A549 (cell line): Measurements from ENCODE around the gene MLPH. TPM values are rescaled to one million over a fixed set of nuclear protein-coding genes. Genes with fewer than 3 reads are reported as not detected.

Experiments
- ATAC-seq, 2 experiments: fragments of 200-7000 bp in 1 of 2; fragments of >200 bp in 1 of 2; cut with Nextera tagmentation in 1 of 2; cut with Tn5 transposase in 1 of 2; 3 replicates each; pipeline versions ENCODE4 v1.8.0 to v1.9.1; 2018 to 2020; ENCODE audit warnings: mild to moderate bottlenecking in 1 of 2, moderate library complexity in 1 of 2
- CTCF ChIA-PET: fragments of 300-600 bp; sonication (Branson Sonifier 250); formaldehyde crosslinking; extraction: SDS; loops from one replicate; lab custom pipeline; 2021; ENCODE audit warnings: antibody characterized with exemption, inconsistent platforms; lab: Yijun Ruan, JAX
- POLR2A ChIA-PET: fragments of 350-600 bp; formaldehyde crosslinking; extraction: SDS; loops from one replicate; lab custom pipeline; 2021; ENCODE audit warnings: antibody characterized with exemption, inconsistent platforms; lab: Yijun Ruan, JAX
- DNase-seq, 2 experiments: peaks; one replicate each; pipeline versions ENCODE4 v3.0.0 to v3.0.0-alpha.2; 2011 to 2016; ENCODE audit warnings: low read depth in 1 of 2, low spot score in 1 of 2
- FAIRE-seq: peaks from 2 replicates; lab custom pipeline; 2011; peaks lifted over from hg19 to GRCh38; lab: Jason Lieb, UNC
- H3K27ac ChIP-seq, 2 experiments: fragments of >200 bp; sonication (Bioruptor Twin); formaldehyde crosslinking; 3 replicates each; pipeline ENCODE4 v1.5.1; 2016 to 2017
- H3K4me1 ChIP-seq: fragments of >200 bp; sonication (Bioruptor Twin); formaldehyde crosslinking; 3 replicates; pipeline ENCODE4 v1.6.1; 2016
- H3K4me2 ChIP-seq: fragments of >200 bp; sonication (Bioruptor Twin); formaldehyde crosslinking; 3 replicates; pipeline ENCODE4 v1.6.1; 2016
- H3K4me3 ChIP-seq: fragments of >200 bp; sonication (Bioruptor Twin); formaldehyde crosslinking; 3 replicates; pipeline ENCODE4 v1.5.1; 2016
- H3K9me3 ChIP-seq: fragments of >200 bp; sonication (Bioruptor Twin); formaldehyde crosslinking; 3 replicates; pipeline ENCODE4 v1.6.1; 2016
- CBX8 ChIP-seq: fragments of 200-600 bp; sonication (generic); IDR thresholded peaks from 2 replicates; pipeline ENCODE4 v1.6.1; 2016
- CHD2 ChIP-seq: fragments of 150-350 bp; IDR thresholded peaks from 2 replicates; pipeline ENCODE4 v1.6.1; 2014; ENCODE audit warnings: low read length; ENCODE audit not compliant: partially characterized antibody
- EP300 ChIP-seq, 2 experiments: fragments of >200 bp; sonication (Bioruptor Twin); formaldehyde crosslinking; IDR thresholded peaks; 2 replicates in 1 of 2; 3 replicates in 1 of 2; pipeline ENCODE4 v1.6.1; 2016 to 2017
- ESRRA ChIP-seq: fragments of 150-350 bp; IDR thresholded peaks from 2 replicates; pipeline ENCODE4 v1.6.1; 2014; ENCODE audit warnings: mild to moderate bottlenecking, low read length, borderline replicate concordance
- HDAC2 ChIP-seq: fragments of 200-600 bp; sonication (generic); IDR thresholded peaks from 2 replicates; pipeline ENCODE4 v1.6.1; 2016
- JUN ChIP-seq, 2 experiments: fragments of >200 bp; sonication (Bioruptor Twin); formaldehyde crosslinking; IDR thresholded peaks; 2 replicates in 1 of 2; 3 replicates in 1 of 2; pipeline ENCODE4 v1.6.1; 2016 to 2017
- JUNB ChIP-seq: fragments of >200 bp; sonication (Bioruptor Twin); formaldehyde crosslinking; IDR thresholded peaks from 2 replicates; pipeline ENCODE4 v1.6.1; 2016
- NR3C1 ChIP-seq: fragments of >200 bp; sonication (Bioruptor Twin); formaldehyde crosslinking; IDR thresholded peaks from 3 replicates; pipeline ENCODE4 v1.6.1; 2017
- PHF8 ChIP-seq: fragments of 200-600 bp; sonication (generic); IDR thresholded peaks from 2 replicates; pipeline ENCODE4 v1.6.1; 2016; ENCODE audit warnings: low read depth, mild to moderate bottlenecking, antibody characterized with exemption, moderate library complexity, borderline replicate concordance
- RFX5 ChIP-seq: fragments of 450-650 bp; IDR thresholded peaks from 2 replicates; pipeline ENCODE4 v1.7.1; 2014; ENCODE audit warnings: antibody characterized with exemption, mild to moderate bottlenecking, moderate library complexity
- SREBF2 ChIP-seq: fragments of 450-650 bp; IDR thresholded peaks from 2 replicates; pipeline ENCODE4 v1.6.1; 2014; ENCODE audit warnings: mild to moderate bottlenecking, moderate library complexity
- ZNF302 ChIP-seq: fragments of 250-450 bp; sonication (Bioruptor Pico); IDR thresholded peaks from 2 replicates; pipeline ENCODE4 v1.9.0; 2021; ENCODE audit warnings: inconsistent platforms, mild to moderate bottlenecking, moderate library complexity
- WGBS: methylation state at CpG from one replicate; pipeline ENCODE4 v1.1.6; 2017; ENCODE audit errors: missing lambda C conversion rate; 5-methylcytosine and 5-hydroxymethylcytosine counted together
- polyA plus RNA-seq, 4 experiments: library from polyadenylated mRNA; depleted of rRNA in 3 of 4; stranded (reverse); fragments of >200 nt; fragmentation: RNase III in 1 of 4; extraction: RNeasy Plus Mini Kit Qiagen cat#74134 plus additional on column Dnase treatment in 1 of 4; gene quantifications; 2 replicates in 3 of 4; 3 replicates in 1 of 4; pipeline ENCODE4 v1.2.3, GENCODE V29; 2011 to 2017
- TF ChIP-seq, protein P1 (sequence below): fragments of >200 bp; sonication (Bioruptor Twin); formaldehyde crosslinking; IDR thresholded peaks from 3 replicates; pipeline ENCODE4 v1.6.1; 2016
- TF ChIP-seq, protein P2 (sequence below): fragments of 450-650 bp; IDR thresholded peaks from 2 replicates; pipeline ENCODE4 v1.6.1; 2014; ENCODE audit warnings: antibody characterized with exemption
- TF ChIP-seq, protein P3 (sequence below): fragments of >200 bp; sonication (Bioruptor Twin); formaldehyde crosslinking; IDR thresholded peaks from 3 replicates; pipeline ENCODE4 v1.5.1; 2016

MLPH gene
- polyA plus RNA-seq, 2 of the 4 experiments (the other 2 are of a cell fraction), result 218 to 350 TPM

DNA sequence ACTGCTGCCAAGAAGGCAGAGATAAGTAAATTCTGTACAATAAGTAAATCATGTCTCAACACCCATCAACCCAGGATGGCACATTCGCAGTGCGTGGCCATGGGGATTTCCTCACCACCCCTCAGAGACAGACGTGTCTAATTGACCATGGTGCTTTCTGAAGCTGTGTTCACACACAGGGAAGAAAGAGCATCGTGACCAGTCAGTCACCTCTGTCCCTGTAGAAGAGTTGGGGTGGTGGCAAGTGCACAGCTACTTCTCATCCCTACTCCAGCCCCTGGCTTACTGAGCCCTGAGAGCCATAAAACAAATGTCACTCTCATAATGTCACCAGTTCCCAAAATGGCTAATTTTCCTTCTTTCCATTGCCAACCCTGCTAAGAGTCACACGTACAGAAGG is 31.3 kb upstream of the MLPH start:
- Histone ChIP-seq H3K4me3 (no peak overlapping the region), H3K4me1 (peaks cover 10% of the 10 kb centered on the region; the same call in 2 of the 3 replicates), H3K9me3 (peaks cover 23% of the 10 kb centered on the region; the same call in 1 of the 3 replicates), H3K27ac (no peak overlapping the region), H3K4me2 (no peak overlapping the region)
- ChIA-PET CTCF (interaction anchor here (1.1 to 1.6 kb wide), 2 partner anchors 16 to 116 kb away, joined by 3 to 4 read pairs; no protein-coding TSS in a partner anchor), POLR2A (no interaction called here)
- no peak for FAIRE-seq
- no peak for DNase-seq
- TF ChIP-seq ESRRA, result no peak
- no peak for TF ChIP-seq JUN (IDR thresholded peaks at IDR 0.05)
- TF ChIP-seq RFX5, result no peak
- TF ChIP-seq EP300 (IDR thresholded peaks at IDR 0.05), result no peak
- no peak for TF ChIP-seq ZNF302 (CRISPR knock-in tag)
- TF ChIP-seq, protein P1, sequence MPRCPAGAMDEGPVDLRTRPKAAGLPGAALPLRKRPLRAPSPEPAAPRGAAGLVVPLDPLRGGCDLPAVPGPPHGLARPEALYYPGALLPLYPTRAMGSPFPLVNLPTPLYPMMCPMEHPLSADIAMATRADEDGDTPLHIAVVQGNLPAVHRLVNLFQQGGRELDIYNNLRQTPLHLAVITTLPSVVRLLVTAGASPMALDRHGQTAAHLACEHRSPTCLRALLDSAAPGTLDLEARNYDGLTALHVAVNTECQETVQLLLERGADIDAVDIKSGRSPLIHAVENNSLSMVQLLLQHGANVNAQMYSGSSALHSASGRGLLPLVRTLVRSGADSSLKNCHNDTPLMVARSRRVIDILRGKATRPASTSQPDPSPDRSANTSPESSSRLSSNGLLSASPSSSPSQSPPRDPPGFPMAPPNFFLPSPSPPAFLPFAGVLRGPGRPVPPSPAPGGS, result no peak
- 88% methylated on average over 5 of the region's 5 CpGs for WGBS
- no peak for ATAC-seq

DNA sequence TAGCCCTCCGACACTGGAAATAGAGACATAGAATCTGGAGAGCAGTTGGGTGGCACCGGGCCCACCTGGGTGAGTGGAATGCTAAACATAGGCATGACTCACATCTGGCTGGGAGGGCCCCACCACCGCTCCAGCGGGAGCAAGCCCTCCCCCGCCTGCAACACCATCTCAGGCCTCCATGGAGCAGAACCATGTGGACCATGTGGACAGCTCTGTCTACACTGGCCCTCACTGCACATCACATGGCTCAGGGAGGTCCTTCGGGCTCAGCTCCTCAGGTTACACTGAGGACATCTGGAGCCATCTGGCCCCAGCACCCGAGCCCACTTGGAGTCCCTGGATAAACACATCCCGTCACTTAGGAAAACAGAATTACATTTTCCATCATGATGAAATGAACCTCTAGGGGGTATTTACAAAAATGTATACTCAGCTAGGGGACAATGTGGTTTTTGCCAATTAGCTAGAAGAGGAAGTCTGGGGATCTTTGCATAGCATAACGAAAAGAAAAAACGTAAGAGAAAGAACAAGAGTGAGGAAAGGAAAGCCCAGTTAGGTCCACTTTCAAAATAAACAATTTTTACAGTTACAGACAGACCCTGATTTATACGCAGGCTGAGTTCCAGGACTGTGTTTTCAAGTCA is 30.7 kb upstream of the MLPH start:
- no peak for FAIRE-seq
- no peak overlapping the region for H3K27ac ChIP-seq
- WGBS, result 66% methylated on average over 8 of the region's 11 CpGs
- POLR2A ChIA-PET, result no interaction called here
- H3K4me3 ChIP-seq, result no peak overlapping the region
- ATAC-seq, result peak in 1 of 2 experiments; percentile 63; a peak in 3 of 6 replicates
- CTCF ChIA-PET, result interaction anchor here (1.0 to 1.6 kb wide), 3 partner anchors 15 to 116 kb away, joined by 3 to 4 read pairs (median 3); no protein-coding TSS in a partner anchor
- no peak for DNase-seq
- H3K4me1 ChIP-seq, result peaks cover 10% of the 10 kb centered on the region; the same call in 2 of the 3 replicates
- H3K9me3 ChIP-seq, result peaks cover 26% of the 10 kb centered on the region; the same call in 1 of the 3 replicates
- H3K4me2 ChIP-seq, result no peak overlapping the region
- TF ChIP-seq JUNB (no peak), ESRRA (no peak), NR3C1 (no peak), CHD2 (no peak)
- TF ChIP-seq, protein P2, sequence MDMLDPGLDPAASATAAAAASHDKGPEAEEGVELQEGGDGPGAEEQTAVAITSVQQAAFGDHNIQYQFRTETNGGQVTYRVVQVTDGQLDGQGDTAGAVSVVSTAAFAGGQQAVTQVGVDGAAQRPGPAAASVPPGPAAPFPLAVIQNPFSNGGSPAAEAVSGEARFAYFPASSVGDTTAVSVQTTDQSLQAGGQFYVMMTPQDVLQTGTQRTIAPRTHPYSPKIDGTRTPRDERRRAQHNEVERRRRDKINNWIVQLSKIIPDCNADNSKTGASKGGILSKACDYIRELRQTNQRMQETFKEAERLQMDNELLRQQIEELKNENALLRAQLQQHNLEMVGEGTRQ, result no peak

DNA sequence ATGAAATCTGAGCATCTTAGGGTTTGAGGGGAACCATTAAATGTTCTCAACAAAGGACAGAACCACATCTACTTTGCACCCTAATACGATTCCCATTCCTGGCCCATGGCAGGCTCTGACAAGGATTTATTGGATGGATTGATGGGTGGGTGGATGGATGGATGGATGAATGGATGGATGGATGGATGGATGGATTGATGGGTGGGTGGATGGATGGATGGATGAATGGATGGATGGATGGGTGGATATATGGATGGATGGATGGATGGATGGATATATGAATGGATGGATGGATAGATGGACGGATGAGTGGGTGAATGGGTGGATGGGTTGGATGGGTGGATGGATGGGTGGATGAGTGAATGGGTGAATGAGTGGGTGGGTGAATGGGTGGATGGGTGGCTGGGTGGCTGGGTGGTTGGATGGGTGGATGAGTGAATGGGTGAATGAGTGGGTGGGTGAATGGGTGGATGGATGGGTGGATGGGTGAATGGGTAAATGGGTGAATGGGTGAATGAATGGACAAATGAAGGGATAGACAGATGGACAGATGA is 29.6 kb upstream of the MLPH start:
- ATAC-seq, result no peak
- TF ChIP-seq JUNB, result no peak
- TF ChIP-seq, protein P3, sequence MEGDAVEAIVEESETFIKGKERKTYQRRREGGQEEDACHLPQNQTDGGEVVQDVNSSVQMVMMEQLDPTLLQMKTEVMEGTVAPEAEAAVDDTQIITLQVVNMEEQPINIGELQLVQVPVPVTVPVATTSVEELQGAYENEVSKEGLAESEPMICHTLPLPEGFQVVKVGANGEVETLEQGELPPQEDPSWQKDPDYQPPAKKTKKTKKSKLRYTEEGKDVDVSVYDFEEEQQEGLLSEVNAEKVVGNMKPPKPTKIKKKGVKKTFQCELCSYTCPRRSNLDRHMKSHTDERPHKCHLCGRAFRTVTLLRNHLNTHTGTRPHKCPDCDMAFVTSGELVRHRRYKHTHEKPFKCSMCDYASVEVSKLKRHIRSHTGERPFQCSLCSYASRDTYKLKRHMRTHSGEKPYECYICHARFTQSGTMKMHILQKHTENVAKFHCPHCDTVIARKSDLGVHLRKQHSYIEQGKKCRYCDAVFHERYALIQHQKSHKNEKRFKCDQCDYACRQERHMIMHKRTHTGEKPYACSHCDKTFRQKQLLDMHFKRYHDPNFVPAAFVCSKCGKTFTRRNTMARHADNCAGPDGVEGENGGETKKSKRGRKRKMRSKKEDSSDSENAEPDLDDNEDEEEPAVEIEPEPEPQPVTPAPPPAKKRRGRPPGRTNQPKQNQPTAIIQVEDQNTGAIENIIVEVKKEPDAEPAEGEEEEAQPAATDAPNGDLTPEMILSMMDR, result no peak
- TF ChIP-seq ZNF302 (CRISPR knock-in tag), result no peak
- no peak for TF ChIP-seq PHF8
- TF ChIP-seq SREBF2, result no peak
- TF ChIP-seq CBX8, result no peak
- TF ChIP-seq HDAC2, result no peak
- H3K4me2 ChIP-seq, result no peak overlapping the region
- ChIA-PET POLR2A (no interaction called here), CTCF (interaction anchor here (1.0 kb wide), 1 partner anchor 36 kb away, joined by 3 read pairs; no protein-coding TSS in a partner anchor)
- peaks cover 26% of the 10 kb centered on the region; the same call in 1 of the 3 replicates for H3K9me3 ChIP-seq
- H3K4me3 ChIP-seq, result no peak overlapping the region
- no peak overlapping the region for H3K27ac ChIP-seq
- FAIRE-seq, result no peak
- no peak for DNase-seq
- WGBS, result 55% methylated on average over 2 of the region's 2 CpGs
- peaks cover 10% of the 10 kb centered on the region; the same call in 2 of the 3 replicates for H3K4me1 ChIP-seq
